Psoas muscle (tissue), 8 donors: ENCODE results near the gene SLIT3. TPM values are rescaled to one million over a fixed set of nuclear protein-coding genes. Genes with fewer than 3 reads are reported as not detected.

ENCODE experiments used
- ATAC-seq, 4 donors: fragments of 200-7000 bp; cut with Tn5 transposase; one replicate each; pipeline ENCODE4 v1.9.1; 2020; ENCODE audit warnings: moderate library complexity in 3 of 4, mild to moderate bottlenecking in 2 of 4
- DNase-seq, 2 donors: peaks; one replicate each; pipeline ENCODE4 v3.0.0-alpha.2; 2020
- H3K27ac ChIP-seq: fragments of 200-600 bp; one replicate; pipeline ENCODE4 v1.8.0; 2022
- H3K27me3 ChIP-seq, 3 donors: fragments of 200-600 bp in 1 of 3; one replicate each; pipeline versions ENCODE4 v1.6.1 to v1.8.0; 2013 to 2022; ENCODE audit warnings: low read length in 2 of 3, mild to moderate bottlenecking in 2 of 3, moderate library complexity in 1 of 3; ENCODE audit not compliant: insufficient read depth in 3 of 3
- H3K36me3 ChIP-seq, 2 donors: fragments of 200-600 bp in 1 of 2; one replicate each; pipeline versions ENCODE4 v1.6.1 to v1.8.0; 2013 to 2022; ENCODE audit warnings: low read depth in 1 of 2, mild to moderate bottlenecking in 1 of 2, moderate library complexity in 1 of 2; ENCODE audit not compliant: insufficient read depth in 1 of 2
- H3K4me1 ChIP-seq: fragments of 200-600 bp; one replicate; pipeline ENCODE4 v1.8.0; 2022
- H3K4me3 ChIP-seq: fragments of 200-600 bp; one replicate; pipeline ENCODE4 v1.8.0; 2022; ENCODE audit warnings: mild to moderate bottlenecking
- H3K9me3 ChIP-seq: fragments of 200-600 bp; one replicate; pipeline ENCODE4 v1.8.0; 2022
- CTCF ChIP-seq: fragments of 200-600 bp; IDR thresholded peaks from one replicate; pipeline ENCODE4 v1.8.0; 2022; ENCODE audit warnings: antibody characterized with exemption
- WGBS, 3 donors: extraction: QIAGEN DNeasy Blood & Tissue Kit; methylation state at CpG; one replicate each; pipeline versions ENCODE4 v1.1.6 to v1.1.7; 2013; 5-methylcytosine and 5-hydroxymethylcytosine counted together
- intact Hi-C, 2 donors: fragments of 100-400 bp; cut with DNase I; formaldehyde crosslinking; loops; one replicate each; pipeline versions ENCODE4 v1.11.0 to v1.14.2; 2022
- polyA plus RNA-seq, 3 donors: library from polyadenylated mRNA; stranded (reverse); fragments of 200-250 nt; gene quantifications; one replicate each; pipeline ENCODE4 v1.2.3, GENCODE V29; 2013
- total RNA-seq, 4 donors: library from RNA; stranded (reverse); fragmentation: NEBNext Ultra II Directional in 2 of 4; extraction: Animal tissue kit (Norgen Biotek cat#: 25700) in 2 of 4; gene quantifications; one replicate each; pipeline versions ENCODE4 v1.2.1 to v1.2.4, GENCODE V29; 2021 to 2023
- donor health status: healthy with polysubstance abuse.
- donor health status: DM: no; HTN: no; CAD: no; lungs with moderate emphysema.
- donor health status: Bipolar disorder and iron deficiency.
- donor health status: healthy.
- donor health status: DM: yes; HTN: yes; CAD: no.
- donor health status: DM: no; HTN: no; CAD: no.
- donor health status: DM: no; HTN: no; CAD: no.
- donor health status: DM: yes; HTN: yes; CAD: no.

Gene SLIT3
- total and polyA plus RNA-seq, 7 donors = 0.81 to 5.9 (median 2.1) TPM

- Histone ChIP-seq H3K9me3 (no peaks in the 10 kb centered on the region), H3K27ac (no peak overlapping the region), H3K27me3 (peaks cover 0 to 17% (median 2%) of the 10 kb centered on the region in 3 donors), H3K4me1 (no peaks in the 10 kb centered on the region), H3K4me3 (no peak overlapping the region), H3K36me3 (no peaks in the 10 kb centered on the region)
- ATAC-seq (no peak), DNase-seq (no peak)
- TF ChIP-seq CTCF = no peak
- intact Hi-C loops = loop anchor here in 1 of 2 donors (10.0 kb wide), 1 partner anchor 237 kb away; no protein-coding TSS in a partner anchor
- WGBS, 3 donors = 29 to 45% (median 34%) methylated on average over 2 of the region's 2 CpGs
Measured at GRCh38 chr5:169307646-169308045, 6.7 kb upstream of the SLIT3 start.

GRCh38 chr5:169305366-169305765, 4.4 kb upstream of the SLIT3 start:
- Histone ChIP-seq H3K27me3 (peaks cover 0 to 37% (median 9%) of the 10 kb centered on the region in 3 donors), H3K27ac (no peak overlapping the region), H3K36me3 (no peaks in the 10 kb centered on the region), H3K4me1 (no peaks in the 10 kb centered on the region), H3K4me3 (no peak overlapping the region), H3K9me3 (no peaks in the 10 kb centered on the region)
- WGBS, 3 donors = 71 to 72% (median 71%) methylated on average over 4 of the region's 4 CpGs
- ATAC-seq = no peak
- no peak for TF ChIP-seq CTCF
- intact Hi-C loops = loop anchor here in 1 of 2 donors (10.0 kb wide), 1 partner anchor 239 kb away; no protein-coding TSS in a partner anchor
- DNase-seq = no peak

GRCh38 chr5:169304175-169304574, 3.2 kb upstream of the SLIT3 start:
- intact Hi-C loops = loop anchor here (5.0 to 10.0 kb wide), 3 partner anchors 241 to 627 kb away; no protein-coding TSS in a partner anchor
- Histone ChIP-seq H3K4me3 (no peak overlapping the region), H3K36me3 (no peaks in the 10 kb centered on the region), H3K4me1 (no peaks in the 10 kb centered on the region), H3K27me3 (peaks cover 0 to 46% (median 14%) of the 10 kb centered on the region in 3 donors), H3K27ac (no peak overlapping the region), H3K9me3 (no peaks in the 10 kb centered on the region)
- no peak for TF ChIP-seq CTCF
- DNase-seq (no peak), ATAC-seq (no peak)
- 59 to 79% (median 67%) methylated on average over 1 of the region's 1 CpG for WGBS, 3 donors

- H3K9me3 ChIP-seq = no peaks in the 10 kb centered on the region
- intact Hi-C loops = loop anchor here (2.0 to 10.0 kb wide), 4 partner anchors 242 to 626 kb away; no protein-coding TSS in a partner anchor
- H3K27me3 ChIP-seq = peaks cover 0 to 49% (median 15%) of the 10 kb centered on the region in 3 donors
- no peak overlapping the region for H3K4me3 ChIP-seq
- no peak overlapping the region for H3K27ac ChIP-seq
- no peak for TF ChIP-seq CTCF
- ATAC-seq (no peak), DNase-seq (no peak)
- H3K4me1 ChIP-seq = no peaks in the 10 kb centered on the region
- H3K36me3 ChIP-seq = no peaks in the 10 kb centered on the region
Measured at GRCh38 chr5:169303119-169303515, 2.2 kb upstream of the SLIT3 start.
